ENCODE data around the gene ENPP3.

DNA sequence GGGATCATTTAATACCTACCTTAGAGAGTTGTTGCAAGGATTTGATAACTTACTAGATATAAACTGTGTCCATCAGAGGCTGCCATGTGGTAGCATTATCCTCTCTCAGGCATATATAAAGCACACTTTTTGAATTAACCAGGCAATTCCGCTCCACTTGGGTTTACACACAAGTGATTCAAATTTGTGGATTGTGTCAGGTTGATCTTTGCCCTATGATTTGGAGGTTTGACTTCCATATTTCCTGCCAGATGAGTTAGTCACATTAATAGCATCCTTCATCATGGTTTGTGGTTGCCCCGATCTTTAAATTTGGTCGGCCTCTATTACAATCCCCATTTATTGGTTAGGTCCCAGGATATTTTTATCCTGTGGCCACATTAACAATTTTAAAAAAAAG is 118.5 kb downstream of the ENPP3 start:
- TF ChIP-seq POLR2A (IDR thresholded peaks at IDR 0.05; ENCODE audit: low read length): no peak
- TF ChIP-seq GATA1 (IDR thresholded peaks at IDR 0.05; ENCODE audit: low read depth, low read length): no peak
